ENCODE measurements around the gene ARHGAP15.

DNA sequence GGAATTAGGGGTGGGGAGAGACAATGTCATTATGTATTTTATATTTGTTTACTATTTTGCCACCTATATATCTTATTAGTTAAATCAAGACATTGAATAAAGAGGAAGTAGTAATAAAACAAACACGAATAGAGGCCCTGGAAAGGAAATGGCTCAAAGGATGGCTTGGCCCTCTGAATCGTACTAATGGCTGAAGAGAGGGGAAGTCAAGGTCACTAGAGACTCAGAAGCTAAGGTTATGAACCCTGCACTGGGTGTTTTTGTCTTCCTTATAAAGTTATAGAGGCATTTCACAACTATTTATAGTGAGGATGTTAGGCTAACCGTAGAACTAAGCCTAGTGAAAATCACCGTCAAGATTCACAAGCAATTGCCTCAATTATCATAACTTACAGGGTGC is 685.9 kb downstream of the ARHGAP15 start:
- TF ChIP-seq, protein P1, sequence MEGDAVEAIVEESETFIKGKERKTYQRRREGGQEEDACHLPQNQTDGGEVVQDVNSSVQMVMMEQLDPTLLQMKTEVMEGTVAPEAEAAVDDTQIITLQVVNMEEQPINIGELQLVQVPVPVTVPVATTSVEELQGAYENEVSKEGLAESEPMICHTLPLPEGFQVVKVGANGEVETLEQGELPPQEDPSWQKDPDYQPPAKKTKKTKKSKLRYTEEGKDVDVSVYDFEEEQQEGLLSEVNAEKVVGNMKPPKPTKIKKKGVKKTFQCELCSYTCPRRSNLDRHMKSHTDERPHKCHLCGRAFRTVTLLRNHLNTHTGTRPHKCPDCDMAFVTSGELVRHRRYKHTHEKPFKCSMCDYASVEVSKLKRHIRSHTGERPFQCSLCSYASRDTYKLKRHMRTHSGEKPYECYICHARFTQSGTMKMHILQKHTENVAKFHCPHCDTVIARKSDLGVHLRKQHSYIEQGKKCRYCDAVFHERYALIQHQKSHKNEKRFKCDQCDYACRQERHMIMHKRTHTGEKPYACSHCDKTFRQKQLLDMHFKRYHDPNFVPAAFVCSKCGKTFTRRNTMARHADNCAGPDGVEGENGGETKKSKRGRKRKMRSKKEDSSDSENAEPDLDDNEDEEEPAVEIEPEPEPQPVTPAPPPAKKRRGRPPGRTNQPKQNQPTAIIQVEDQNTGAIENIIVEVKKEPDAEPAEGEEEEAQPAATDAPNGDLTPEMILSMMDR (IDR thresholded peaks at IDR 0.05): no peak
- no peak for TF ChIP-seq MAFK (IDR thresholded peaks at IDR 0.05; ENCODE audit: partially characterized antibody)
- no peak for TF ChIP-seq POLR2A (IDR thresholded peaks at IDR 0.05; ENCODE audit: low read length)
- no peak for TF ChIP-seq ZFP36 (IDR thresholded peaks at IDR 0.05; ENCODE audit: borderline replicate concordance, partially characterized antibody)
- TF ChIP-seq RARB (CRISPR knock-in tag; IDR thresholded peaks at IDR 0.05): no peak
- TF ChIP-seq MYC (IDR thresholded peaks at IDR 0.05; ENCODE audit: borderline replicate concordance, low read length): no peak
- TF ChIP-seq, protein P2, sequence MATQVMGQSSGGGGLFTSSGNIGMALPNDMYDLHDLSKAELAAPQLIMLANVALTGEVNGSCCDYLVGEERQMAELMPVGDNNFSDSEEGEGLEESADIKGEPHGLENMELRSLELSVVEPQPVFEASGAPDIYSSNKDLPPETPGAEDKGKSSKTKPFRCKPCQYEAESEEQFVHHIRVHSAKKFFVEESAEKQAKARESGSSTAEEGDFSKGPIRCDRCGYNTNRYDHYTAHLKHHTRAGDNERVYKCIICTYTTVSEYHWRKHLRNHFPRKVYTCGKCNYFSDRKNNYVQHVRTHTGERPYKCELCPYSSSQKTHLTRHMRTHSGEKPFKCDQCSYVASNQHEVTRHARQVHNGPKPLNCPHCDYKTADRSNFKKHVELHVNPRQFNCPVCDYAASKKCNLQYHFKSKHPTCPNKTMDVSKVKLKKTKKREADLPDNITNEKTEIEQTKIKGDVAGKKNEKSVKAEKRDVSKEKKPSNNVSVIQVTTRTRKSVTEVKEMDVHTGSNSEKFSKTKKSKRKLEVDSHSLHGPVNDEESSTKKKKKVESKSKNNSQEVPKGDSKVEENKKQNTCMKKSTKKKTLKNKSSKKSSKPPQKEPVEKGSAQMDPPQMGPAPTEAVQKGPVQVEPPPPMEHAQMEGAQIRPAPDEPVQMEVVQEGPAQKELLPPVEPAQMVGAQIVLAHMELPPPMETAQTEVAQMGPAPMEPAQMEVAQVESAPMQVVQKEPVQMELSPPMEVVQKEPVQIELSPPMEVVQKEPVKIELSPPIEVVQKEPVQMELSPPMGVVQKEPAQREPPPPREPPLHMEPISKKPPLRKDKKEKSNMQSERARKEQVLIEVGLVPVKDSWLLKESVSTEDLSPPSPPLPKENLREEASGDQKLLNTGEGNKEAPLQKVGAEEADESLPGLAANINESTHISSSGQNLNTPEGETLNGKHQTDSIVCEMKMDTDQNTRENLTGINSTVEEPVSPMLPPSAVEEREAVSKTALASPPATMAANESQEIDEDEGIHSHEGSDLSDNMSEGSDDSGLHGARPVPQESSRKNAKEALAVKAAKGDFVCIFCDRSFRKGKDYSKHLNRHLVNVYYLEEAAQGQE (IDR thresholded peaks at IDR 0.05): no peak
- no peak for TF ChIP-seq RAD21 (conservative IDR thresholded peaks at IDR 0.05 in 1 of 2, IDR thresholded peaks at IDR 0.05 in 1 of 2)
- no peak for TF ChIP-seq RCOR1 (IDR thresholded peaks at IDR 0.05; ENCODE audit: low read depth, low read length)
- no peak for TF ChIP-seq RFX5 (IDR thresholded peaks at IDR 0.05)
- no peak for TF ChIP-seq NFE2L2 (conservative IDR thresholded peaks at IDR 0.05; ENCODE audit: low read length)

All from A549 (cell line).